Thyroid gland (tissue), 4 donors: ENCODE measurements around the gene KCTD5. TPM values are rescaled to one million over a fixed set of nuclear protein-coding genes. Genes with fewer than 3 reads are reported as not detected.

Experiments
- DNase-seq, 2 donors: peaks; one replicate each; pipeline ENCODE4 v3.0.0-alpha.2; 2019
- H3K27ac ChIP-seq, 3 donors: fragments of 200-600 bp; sonication (generic); 1 replicate in 2 of 3; 2 replicates in 1 of 3; pipeline ENCODE4 v1.5.1; 2016 to 2019; ENCODE audit warnings: mild to moderate bottlenecking in 1 of 3, moderate library complexity in 1 of 3
- H3K27me3 ChIP-seq: fragments of 200-600 bp; sonication (generic); one replicate; pipeline ENCODE4 v1.5.1; 2019
- H3K36me3 ChIP-seq, 2 donors: fragments of 200-600 bp; sonication (generic); one replicate each; pipeline ENCODE4 v1.5.1; 2016 to 2019
- H3K4me1 ChIP-seq, 2 donors: fragments of 200-600 bp; sonication (generic); one replicate each; pipeline ENCODE4 v1.5.1; 2017 to 2019
- H3K4me3 ChIP-seq, 3 donors: fragments of 200-600 bp; sonication (generic); replicated peaks in 1 of 3; 1 replicate in 2 of 3; 2 replicates in 1 of 3; pipeline ENCODE4 v1.5.1; 2016; ENCODE audit warnings: mild to moderate bottlenecking in 1 of 3
- H3K9me3 ChIP-seq: fragments of 200-600 bp; sonication (generic); one replicate; pipeline ENCODE4 v1.5.1; 2017
- CTCF ChIP-seq, 6 experiments: fragments of 200-600 bp in 3 of 6; fragments of 450-650 bp in 3 of 6; sonication (generic) in 3 of 6; IDR thresholded peaks; one replicate each; pipeline ENCODE4 v1.5.1; 2016 to 2019; ENCODE audit warnings: antibody characterized with exemption in 6 of 6, mild to moderate bottlenecking in 2 of 6, inconsistent platforms in 1 of 6, moderate library complexity in 1 of 6
- POLR2A ChIP-seq, 2 donors: fragments of 450-650 bp; IDR thresholded peaks; one replicate each; pipeline ENCODE4 v1.6.1; 2017; ENCODE audit warnings: antibody characterized with exemption in 2 of 2, mild to moderate bottlenecking in 2 of 2, moderate library complexity in 1 of 2
- WGBS, 2 donors: methylation state at CpG; one replicate each; pipeline ENCODE4 v1.1.5; 2017; 5-methylcytosine and 5-hydroxymethylcytosine counted together
- intact Hi-C: fragments of 100-400 bp; cut with DNase I; formaldehyde crosslinking; loops from one replicate; pipeline ENCODE4 v1.15.1; 2023
- total RNA-seq, 4 donors: library from RNA; depleted of rRNA; stranded (reverse); fragments of >200 nt; gene quantifications; one replicate each; pipeline ENCODE4 v1.2.3, GENCODE V29; 2016

The KCTD5 gene
- total RNA-seq, 4 donors from 2014 or later = 8.6 to 23.3 (median 15.1) TPM

- intact Hi-C loops = no loop called here
- WGBS, 2 donors = 86 to 87% methylated on average over 19 of the region's 19 CpGs
- no peaks in the 10 kb centered on the region for H3K36me3 ChIP-seq
- H3K27me3 ChIP-seq = no peaks in the 10 kb centered on the region
- no peak overlapping the region for H3K4me3 ChIP-seq
- H3K9me3 ChIP-seq = no peaks in the 10 kb centered on the region
- no peaks in the 10 kb centered on the region for H3K4me1 ChIP-seq
- no peak for DNase-seq
- no peak overlapping the region for H3K27ac ChIP-seq
- TF ChIP-seq CTCF (IDR thresholded peaks at IDR 0.05) (no peak), POLR2A (IDR thresholded peaks at IDR 0.05) (no peak)
Measured at GRCh38 chr16:2743007-2743810, 60.9 kb downstream of the KCTD5 start.

- intact Hi-C loops = no loop called here
- H3K27ac ChIP-seq = no peak overlapping the region
Measured at GRCh38 chr16:2744711-2745110, 62.4 kb downstream of the KCTD5 start.

GRCh38 chr16:2745116-2745890, 63.0 kb downstream of the KCTD5 start:
- Histone ChIP-seq H3K4me3 (no peak overlapping the region), H3K27me3 (no peaks in the 10 kb centered on the region), H3K4me1 (no peaks in the 10 kb centered on the region), H3K9me3 (no peaks in the 10 kb centered on the region), H3K27ac (no peak overlapping the region), H3K36me3 (no peaks in the 10 kb centered on the region)
- intact Hi-C loops = no loop called here
- 56 to 64% methylated on average over 13 of the region's 15 CpGs for WGBS, 2 donors
- DNase-seq = no peak
- TF ChIP-seq CTCF (IDR thresholded peaks at IDR 0.05) = no peak

More at GRCh38 chr16:2744711-2745110, 62.4 kb downstream of the KCTD5 start:
- no peak for TF ChIP-seq POLR2A (IDR thresholded peaks at IDR 0.05)
- no peak for TF ChIP-seq CTCF (IDR thresholded peaks at IDR 0.05)
- WGBS, 2 donors = 82 to 86% methylated on average over 6 of the region's 6 CpGs
- H3K4me1 ChIP-seq = no peaks in the 10 kb centered on the region
- H3K36me3 ChIP-seq = no peaks in the 10 kb centered on the region
- DNase-seq = no peak
- no peak overlapping the region for H3K4me3 ChIP-seq
- H3K9me3 ChIP-seq = no peaks in the 10 kb centered on the region
- no peaks in the 10 kb centered on the region for H3K27me3 ChIP-seq

GRCh38 chr16:2745961-2746360, 63.6 kb downstream of the KCTD5 start:
- Histone ChIP-seq H3K36me3 (no peaks in the 10 kb centered on the region), H3K4me1 (no peaks in the 10 kb centered on the region), H3K27me3 (no peaks in the 10 kb centered on the region), H3K27ac (no peak overlapping the region), H3K9me3 (no peaks in the 10 kb centered on the region), H3K4me3 (no peak overlapping the region)
- WGBS, 2 donors = 85 to 87% methylated on average over 9 of the region's 9 CpGs
- intact Hi-C loops = no loop called here
- TF ChIP-seq POLR2A (IDR thresholded peaks at IDR 0.05) = no peak
- no peak for TF ChIP-seq CTCF (IDR thresholded peaks at IDR 0.05)
- no peak for DNase-seq
